ENCODE data around the gene ESPN.

DNA sequence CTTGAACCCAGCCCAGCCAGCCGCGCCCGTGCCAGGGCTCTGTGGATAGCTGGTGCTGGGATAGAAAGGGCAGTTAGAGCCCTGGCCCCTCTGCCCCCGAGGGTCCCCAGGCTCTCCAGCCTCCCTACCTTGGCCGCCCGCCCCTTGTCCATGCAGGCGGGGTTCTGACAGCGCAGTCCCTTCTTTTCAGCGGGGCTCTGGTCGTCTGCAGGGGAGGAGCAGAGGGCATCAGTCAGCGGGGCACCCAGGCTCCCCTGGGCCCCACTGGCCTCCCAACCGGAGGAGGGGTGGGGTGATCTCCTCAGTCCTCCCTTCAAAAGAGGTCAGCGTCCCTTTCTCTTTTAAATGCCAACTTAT, 71.8 kb downstream of the ESPN start:
- TF ChIP-seq CTCF (conservative IDR thresholded peaks at IDR 0.05; ENCODE audit: low read length) (no peak), EZH2phosphoT487 (IDR thresholded peaks at IDR 0.05; ENCODE audit: borderline replicate concordance) (no peak)

Measured in Loucy (cell line).